Epithelial cell of esophagus (primary cell): ENCODE data around the gene EDC3.

Source experiments
- DNase-seq: peaks from one replicate; pipeline ENCODE4 v3.0.0; 2010; ENCODE audit warnings: low read depth
- H3K4me3 ChIP-seq: 2 replicates; pipeline ENCODE4 v1.5.1; 2011; ENCODE audit warnings: mild to moderate bottlenecking, low read length, control low read depth
- CTCF ChIP-seq: IDR thresholded peaks from 2 replicates; pipeline ENCODE4 v1.5.1; 2011; ENCODE audit warnings: low read depth, mild to moderate bottlenecking, low read length, control low read depth, inconsistent platforms; ENCODE audit not compliant: insufficient read depth; ENCODE audit errors: missing control alignments

Gene EDC3

GRCh38 chr15:74589826-74590225, 106.0 kb downstream of the EDC3 start:
- TF ChIP-seq CTCF: no peak
- H3K4me3 ChIP-seq: no peak overlapping the region
- DNase-seq: no peak

GRCh38 chr15:74585857-74586256, 110.0 kb downstream of the EDC3 start:
- TF ChIP-seq CTCF: no peak
- no peak overlapping the region for H3K4me3 ChIP-seq

GRCh38 chr15:74585191-74585590, 110.6 kb downstream of the EDC3 start:
- no peak overlapping the region for H3K4me3 ChIP-seq
- DNase-seq: no peak
- TF ChIP-seq CTCF: no peak

More at GRCh38 chr15:74585857-74586256, 110.0 kb downstream of the EDC3 start:
- no peak for DNase-seq

GRCh38 chr15:74584779-74585178, 111.0 kb downstream of the EDC3 start:
- no peak for DNase-seq
- TF ChIP-seq CTCF: no peak
- no peak overlapping the region for H3K4me3 ChIP-seq

GRCh38 chr15:74584204-74584603, 111.6 kb downstream of the EDC3 start:
- TF ChIP-seq CTCF: no peak

More at GRCh38 chr15:74584204-74584603, 111.6 kb downstream of the EDC3 start:
- H3K4me3 ChIP-seq: no peak overlapping the region
- no peak for DNase-seq
